WTC11 (cell line): Measurements from ENCODE around the gene CD48. TPM values are rescaled to one million over a fixed set of nuclear protein-coding genes. Genes with fewer than 3 reads are reported as not detected.

Experiments
- ATAC-seq: fragments of 200-7000 bp; cut with Tn5 transposase; 2 replicates; pipeline ENCODE4 v1.10.0; 2021; ENCODE audit warnings: mild to moderate bottlenecking, moderate library complexity
- CTCF ChIA-PET: fragments of 300-600 bp; sonication (Branson Sonifier 250); formaldehyde crosslinking; loops from one replicate; lab custom pipeline; 2021; ENCODE audit warnings: antibody characterized with exemption; lab: Charles Lee
- POLR2A ChIA-PET: fragments of 350-600 bp; sonication (Branson Sonifier 250); formaldehyde crosslinking; loops from one replicate; lab custom pipeline; 2021; ENCODE audit warnings: antibody characterized with exemption; lab: Charles Lee
- DNase-seq: peaks from one replicate; pipeline ENCODE4 v3.0.0; 2021; ENCODE audit warnings: low spot score
- H3K27ac Mint-ChIP-seq: 2 replicates; pipeline ENCODE4 v1.8.0; 2021; ENCODE audit warnings: mixed read lengths
- H3K27me3 Mint-ChIP-seq: 2 replicates; pipeline ENCODE4 v1.8.0; 2021; ENCODE audit warnings: low read depth, mild to moderate bottlenecking, moderate library complexity, mixed read lengths
- H3K36me3 Mint-ChIP-seq: 2 replicates; pipeline ENCODE4 v1.8.0; 2021; ENCODE audit warnings: mixed read lengths
- H3K4me1 Mint-ChIP-seq: 2 replicates; pipeline ENCODE4 v1.8.0; 2022; ENCODE audit warnings: mixed read lengths
- H3K4me3 Mint-ChIP-seq: 2 replicates; pipeline ENCODE4 v1.8.0; 2021; ENCODE audit warnings: mild to moderate bottlenecking, moderate library complexity, mixed read lengths
- H3K9me3 Mint-ChIP-seq: 2 replicates; pipeline ENCODE4 v1.8.0; 2021; ENCODE audit warnings: mixed read lengths
- CDX4 ChIP-seq: fragments of 250-450 bp; sonication (Bioruptor Pico); IDR thresholded peaks from 2 replicates; pipeline ENCODE4 v1.9.0; 2021; ENCODE audit warnings: moderate library complexity, mild to moderate bottlenecking, inconsistent platforms, borderline replicate concordance
- E2F1 ChIP-seq: sonication (generic); formaldehyde crosslinking; IDR thresholded peaks from 2 replicates; pipeline ENCODE4 v1.8.0; 2022; ENCODE audit warnings: mild to moderate bottlenecking, missing genetic modification reagents
- E2F5 ChIP-seq: sonication (generic); formaldehyde crosslinking; IDR thresholded peaks from 2 replicates; pipeline ENCODE4 v1.8.1; 2022; ENCODE audit warnings: mild to moderate bottlenecking, moderate library complexity, missing genetic modification reagents
- GRHL2 ChIP-seq: fragments of 250-450 bp; sonication (Bioruptor Pico); IDR thresholded peaks from 2 replicates; pipeline ENCODE4 v1.8.0; 2022; ENCODE audit warnings: mild to moderate bottlenecking, moderate library complexity; ENCODE audit not compliant: insufficient replicate concordance, severe bottlenecking
- HMGXB4 ChIP-seq: sonication (generic); formaldehyde crosslinking; IDR thresholded peaks from 2 replicates; pipeline ENCODE4 v1.8.1; 2023; ENCODE audit warnings: mild to moderate bottlenecking, moderate library complexity, missing genetic modification reagents
- IRF1 ChIP-seq: sonication (generic); formaldehyde crosslinking; IDR thresholded peaks from 2 replicates; pipeline ENCODE4 v1.8.0; 2023; ENCODE audit warnings: missing genetic modification reagents
- IRF2 ChIP-seq: sonication (generic); formaldehyde crosslinking; IDR thresholded peaks from 2 replicates; pipeline ENCODE4 v1.8.0; 2022; ENCODE audit warnings: low read depth, missing genetic modification reagents, borderline replicate concordance
- JAZF1 ChIP-seq: fragments of 250-450 bp; sonication (Bioruptor Pico); IDR thresholded peaks from 2 replicates; pipeline ENCODE4 v1.9.0; 2021; ENCODE audit warnings: moderate library complexity, mild to moderate bottlenecking, inconsistent platforms
- SMAD4 ChIP-seq: sonication (generic); formaldehyde crosslinking; IDR thresholded peaks from 2 replicates; pipeline ENCODE4 v1.8.0; 2022; ENCODE audit warnings: mild to moderate bottlenecking, missing genetic modification reagents
- SP1 ChIP-seq: sonication (generic); formaldehyde crosslinking; conservative IDR thresholded peaks from 2 replicates; pipeline ENCODE4 v1.8.1; 2022; ENCODE audit warnings: missing genetic modification reagents
- TP53 ChIP-seq: sonication (generic); formaldehyde crosslinking; IDR thresholded peaks from 2 replicates; pipeline ENCODE4 v1.8.1; 2023; ENCODE audit warnings: mild to moderate bottlenecking, missing genetic modification reagents
- ZNF425 ChIP-seq: fragments of 250-450 bp; sonication (Bioruptor Pico); conservative IDR thresholded peaks from 2 replicates; pipeline ENCODE4 v1.9.0; 2021; ENCODE audit warnings: mild to moderate bottlenecking
- total RNA-seq: library from RNA; stranded (reverse); gene quantifications from 3 replicates; pipeline ENCODE4 v1.2.3, GENCODE V29; 2021
- TF ChIP-seq, protein P1 (sequence below): sonication (generic); formaldehyde crosslinking; IDR thresholded peaks from 2 replicates; pipeline ENCODE4 v1.8.0; 2022; ENCODE audit warnings: mild to moderate bottlenecking, missing genetic modification reagents
- TF ChIP-seq, protein P2 (sequence below): sonication (generic); formaldehyde crosslinking; conservative IDR thresholded peaks from 2 replicates; pipeline ENCODE4 v1.8.1; 2022; ENCODE audit warnings: mild to moderate bottlenecking, missing genetic modification reagents
- TF ChIP-seq, protein P3 (sequence below): fragments of 250-450 bp; sonication (Bioruptor Pico); IDR thresholded peaks from 2 replicates; pipeline ENCODE4 v1.8.0; 2021; ENCODE audit warnings: mild to moderate bottlenecking

Gene CD48
- total RNA-seq, 1 experiment from 2014 or later = 0.66 TPM

DNA sequence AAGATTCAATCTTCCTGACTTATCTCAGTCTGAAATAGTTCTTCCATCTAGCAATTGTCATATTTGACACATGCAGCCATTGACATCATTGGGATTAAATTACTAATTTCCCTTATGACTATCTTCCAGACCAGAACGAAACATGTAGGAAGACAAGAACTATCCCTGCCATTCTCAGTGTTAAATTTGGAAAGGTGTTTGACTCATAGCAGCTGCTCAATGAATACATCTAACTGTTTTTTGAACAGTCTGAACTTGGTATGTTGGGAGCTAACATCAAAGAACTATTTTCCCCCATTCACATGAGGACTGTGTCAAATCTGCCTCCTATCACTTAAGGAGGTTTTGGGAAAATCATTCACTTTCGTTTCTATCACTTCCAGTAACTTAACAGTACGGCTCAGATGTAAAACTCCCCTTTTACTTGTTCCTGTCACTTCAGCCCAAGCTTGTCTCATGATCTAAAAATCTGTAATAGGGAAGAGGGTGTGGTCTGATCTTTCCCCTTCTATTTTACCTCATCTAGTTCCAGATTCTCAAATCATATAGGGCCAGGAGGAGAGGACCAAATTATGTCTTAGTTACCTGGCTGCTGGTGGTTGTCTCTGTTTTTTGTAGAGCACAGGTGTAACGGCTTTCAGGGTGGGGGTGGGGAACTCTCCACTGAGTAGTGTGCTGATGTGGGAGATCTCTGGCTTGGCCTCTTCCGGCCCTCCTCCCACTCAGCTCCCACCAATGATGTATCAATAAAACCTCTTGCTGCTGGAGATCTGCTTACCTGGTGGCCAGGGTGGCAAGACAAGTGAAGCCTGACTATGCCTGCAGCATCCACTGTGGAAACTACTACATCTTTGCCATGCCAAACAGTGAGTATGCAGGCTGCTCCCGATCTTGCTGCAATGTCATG lies 38.6 kb downstream of the CD48 start:
- no peak overlapping the region for H3K27ac Mint-ChIP-seq
- H3K9me3 Mint-ChIP-seq = peaks cover 29% of the 10 kb centered on the region
- TF ChIP-seq CDX4 (no peak), ZNF425 (CRISPR knock-in tag) (0 out of 2 replicates have a peak, but pooled peaks have one; percentile 35)
- ChIA-PET CTCF (interaction anchor here (1.1 to 5.4 kb wide), 7 partner anchors 8 to 278 kb away, joined by 3 to 53 read pairs (median 5); no protein-coding TSS in a partner anchor), POLR2A (interaction anchor here (0.6 kb wide), 1 partner anchor 229 kb away, joined by 7 read pairs; no protein-coding TSS in a partner anchor)
- DNase-seq (no peak), ATAC-seq (no peak)
- no peaks in the 10 kb centered on the region; the same call in 1 of the 2 replicates for H3K27me3 Mint-ChIP-seq
- H3K4me3 Mint-ChIP-seq = no peak overlapping the region
- H3K4me1 Mint-ChIP-seq = peaks cover 6% of the 10 kb centered on the region
- H3K36me3 Mint-ChIP-seq = peaks cover 33% of the 10 kb centered on the region

DNA sequence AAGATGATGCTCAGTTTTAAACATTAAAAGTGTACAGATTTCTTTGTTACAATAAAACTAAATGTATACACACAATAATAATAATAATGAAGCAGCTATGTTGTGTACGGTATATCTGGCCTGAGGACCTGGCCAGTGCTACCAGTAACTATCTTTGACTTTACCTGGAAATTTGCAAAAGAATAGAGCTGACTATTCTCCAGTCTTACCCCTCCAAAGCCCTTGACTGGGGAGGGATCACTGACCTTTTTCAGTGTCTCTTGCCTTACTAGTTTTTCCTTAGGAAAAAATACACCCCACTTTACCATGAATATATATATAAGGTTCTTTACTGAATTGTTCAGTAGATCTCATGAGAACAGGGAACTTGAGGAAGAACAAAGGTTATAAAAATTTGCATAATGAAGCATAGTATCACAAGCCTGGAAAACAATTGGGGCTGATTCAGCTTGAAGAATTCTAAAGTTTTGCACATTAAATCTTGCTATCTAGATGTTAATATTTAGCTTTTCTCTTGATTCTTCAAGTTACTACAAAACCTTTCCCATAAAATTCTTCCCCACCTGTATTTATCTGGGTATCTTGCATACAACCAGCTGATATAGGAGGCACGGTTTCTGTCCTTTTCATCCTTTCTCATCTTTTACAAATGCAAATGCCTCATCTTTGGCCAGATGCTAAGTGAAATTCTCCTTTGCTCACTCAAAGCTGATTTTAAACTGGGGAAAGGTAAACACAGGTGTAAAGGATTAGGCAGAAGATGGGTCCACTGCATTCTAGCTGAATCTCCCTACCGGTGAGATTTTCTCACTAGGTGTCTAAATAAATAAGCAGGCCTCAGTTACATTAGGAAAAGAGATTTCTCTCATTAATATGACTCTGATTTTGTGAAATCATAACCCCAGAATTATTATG lies 39.8 kb downstream of the CD48 start:
- Mint-ChIP-seq H3K4me1 (peaks cover 6% of the 10 kb centered on the region), H3K27me3 (no peaks in the 10 kb centered on the region), H3K27ac (no peak overlapping the region), H3K36me3 (peaks cover 41% of the 10 kb centered on the region), H3K9me3 (peaks cover 35% of the 10 kb centered on the region), H3K4me3 (no peak overlapping the region; the same call in 1 of the 2 replicates)
- ChIA-PET CTCF (interaction anchor here (0.6 to 5.4 kb wide), 13 partner anchors 9 to 288 kb away, joined by 3 to 53 read pairs (median 4); no protein-coding TSS in a partner anchor), POLR2A (interaction anchor here (0.6 kb wide), 2 partner anchors 75 to 408 kb away, joined by 4 to 10 read pairs; no protein-coding TSS in a partner anchor)
- ATAC-seq (peak; percentile 56), DNase-seq (no peak)
- TF ChIP-seq TP53 = no peak
- TF ChIP-seq ZNF425 (CRISPR knock-in tag) = no peak
- no peak for TF ChIP-seq E2F5 (CRISPR knock-in tag)
- TF ChIP-seq GRHL2 (CRISPR knock-in tag) = no peak
- TF ChIP-seq, protein P1, sequence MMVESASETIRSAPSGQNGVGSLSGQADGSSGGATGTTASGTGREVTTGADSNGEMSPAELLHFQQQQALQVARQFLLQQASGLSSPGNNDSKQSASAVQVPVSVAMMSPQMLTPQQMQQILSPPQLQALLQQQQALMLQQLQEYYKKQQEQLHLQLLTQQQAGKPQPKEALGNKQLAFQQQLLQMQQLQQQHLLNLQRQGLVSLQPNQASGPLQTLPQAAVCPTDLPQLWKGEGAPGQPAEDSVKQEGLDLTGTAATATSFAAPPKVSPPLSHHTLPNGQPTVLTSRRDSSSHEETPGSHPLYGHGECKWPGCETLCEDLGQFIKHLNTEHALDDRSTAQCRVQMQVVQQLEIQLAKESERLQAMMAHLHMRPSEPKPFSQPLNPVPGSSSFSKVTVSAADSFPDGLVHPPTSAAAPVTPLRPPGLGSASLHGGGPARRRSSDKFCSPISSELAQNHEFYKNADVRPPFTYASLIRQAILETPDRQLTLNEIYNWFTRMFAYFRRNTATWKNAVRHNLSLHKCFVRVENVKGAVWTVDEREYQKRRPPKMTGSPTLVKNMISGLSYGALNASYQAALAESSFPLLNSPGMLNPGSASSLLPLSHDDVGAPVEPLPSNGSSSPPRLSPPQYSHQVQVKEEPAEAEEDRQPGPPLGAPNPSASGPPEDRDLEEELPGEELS (CRISPR knock-in tag) = peak; percentile 67; the same call in 1 of the 2 replicates
- TF ChIP-seq SP1 (CRISPR knock-in tag) = no peak
- TF ChIP-seq HMGXB4 = no peak
- no peak for TF ChIP-seq IRF2 (CRISPR knock-in tag)
- TF ChIP-seq, protein P2, sequence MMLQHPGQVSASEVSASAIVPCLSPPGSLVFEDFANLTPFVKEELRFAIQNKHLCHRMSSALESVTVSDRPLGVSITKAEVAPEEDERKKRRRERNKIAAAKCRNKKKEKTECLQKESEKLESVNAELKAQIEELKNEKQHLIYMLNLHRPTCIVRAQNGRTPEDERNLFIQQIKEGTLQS (CRISPR knock-in tag) = no peak
- TF ChIP-seq E2F1 = no peak
- TF ChIP-seq SMAD4 (CRISPR knock-in tag) = no peak
- no peak for TF ChIP-seq JAZF1 (CRISPR knock-in tag)
- TF ChIP-seq IRF1 (CRISPR knock-in tag) = no peak
- TF ChIP-seq, protein P3, sequence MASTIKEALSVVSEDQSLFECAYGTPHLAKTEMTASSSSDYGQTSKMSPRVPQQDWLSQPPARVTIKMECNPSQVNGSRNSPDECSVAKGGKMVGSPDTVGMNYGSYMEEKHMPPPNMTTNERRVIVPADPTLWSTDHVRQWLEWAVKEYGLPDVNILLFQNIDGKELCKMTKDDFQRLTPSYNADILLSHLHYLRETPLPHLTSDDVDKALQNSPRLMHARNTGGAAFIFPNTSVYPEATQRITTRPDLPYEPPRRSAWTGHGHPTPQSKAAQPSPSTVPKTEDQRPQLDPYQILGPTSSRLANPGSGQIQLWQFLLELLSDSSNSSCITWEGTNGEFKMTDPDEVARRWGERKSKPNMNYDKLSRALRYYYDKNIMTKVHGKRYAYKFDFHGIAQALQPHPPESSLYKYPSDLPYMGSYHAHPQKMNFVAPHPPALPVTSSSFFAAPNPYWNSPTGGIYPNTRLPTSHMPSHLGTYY = no peak
